ENCODE results near the gene TDRD3.
A peak's percentile ranks its signal among the peaks of the same experiment; 100 is the strongest.
"Not testable (repeated sequence)": the region's sequence is repeated elsewhere in the genome, so short reads cannot be mapped to it uniquely, and the experiment has no call there.

The TDRD3 gene

GRCh38 chr13:60398907-60399589, 2.0 kb downstream of the TDRD3 start:
- no peak for DNase-seq (ENCODE audit: low spot score)

DNA sequence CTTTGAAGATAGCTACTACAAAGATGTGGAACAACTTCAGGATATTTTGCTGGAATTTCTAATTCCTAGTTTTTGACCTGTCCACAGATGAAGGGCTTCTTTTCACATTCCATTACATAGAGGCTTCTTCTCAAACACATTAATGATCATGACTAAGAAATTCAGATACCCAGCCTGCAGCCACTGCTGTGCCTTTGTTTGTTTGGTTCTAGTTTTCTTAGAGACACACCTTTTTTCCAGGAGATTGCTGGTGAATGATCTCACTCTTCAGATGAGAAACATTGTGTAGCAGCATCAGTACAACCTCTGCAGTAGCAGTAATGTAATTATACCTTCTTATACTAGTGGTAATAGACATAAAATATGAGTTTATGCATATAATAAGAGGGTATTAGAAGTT, 5.0 kb downstream of the TDRD3 start:
- no peak for DNase-seq (ENCODE audit: low spot score)

DNA sequence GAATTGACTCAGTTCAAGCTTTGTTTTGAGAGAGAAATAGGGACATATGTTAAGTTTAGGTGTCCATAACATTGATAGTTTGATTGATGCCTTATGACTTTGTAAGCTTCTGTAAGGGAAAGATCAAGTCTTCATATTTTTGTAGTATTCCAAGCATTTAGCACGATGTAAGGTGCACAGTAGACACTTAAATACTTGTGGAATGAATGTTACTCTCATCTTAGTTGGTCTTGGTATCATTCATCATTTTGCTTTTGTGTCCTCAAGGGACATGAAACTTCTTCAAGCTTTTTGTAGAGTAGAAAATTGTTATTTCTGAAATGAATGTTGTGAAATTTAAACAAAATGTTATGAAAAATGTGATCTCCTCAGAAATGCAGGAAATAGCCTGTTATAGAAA, 10.1 kb downstream of the TDRD3 start:
- DNase-seq (ENCODE audit: low spot score): no peak

DNA sequence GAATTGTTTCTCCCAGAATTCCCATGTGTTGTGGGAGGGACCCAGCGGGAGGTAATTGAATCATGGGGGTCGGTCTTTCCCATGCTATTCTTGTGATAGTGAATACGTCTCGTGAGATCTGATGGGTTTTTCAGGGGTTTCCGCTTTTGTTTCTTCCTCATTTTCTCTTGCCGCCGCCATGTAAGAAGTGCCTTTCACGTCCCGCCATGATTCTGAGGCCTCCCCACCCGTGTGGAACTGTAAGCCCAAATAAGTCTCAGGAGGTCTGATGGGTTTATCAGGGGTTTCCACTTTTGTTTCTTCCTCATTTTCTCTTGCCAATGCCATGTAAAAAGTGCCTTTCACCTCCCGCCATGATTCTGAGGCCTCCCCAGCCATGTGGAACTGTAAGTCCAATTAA, 10.8 kb downstream of the TDRD3 start:
- DNase-seq (ENCODE audit: low spot score): not testable (repeated sequence)

- DNase-seq (ENCODE audit: low spot score): not testable (repeated sequence)
These were observed 12.7 kb downstream of the TDRD3 start for GRCh38 chr13:60409574-60410292.

DNA sequence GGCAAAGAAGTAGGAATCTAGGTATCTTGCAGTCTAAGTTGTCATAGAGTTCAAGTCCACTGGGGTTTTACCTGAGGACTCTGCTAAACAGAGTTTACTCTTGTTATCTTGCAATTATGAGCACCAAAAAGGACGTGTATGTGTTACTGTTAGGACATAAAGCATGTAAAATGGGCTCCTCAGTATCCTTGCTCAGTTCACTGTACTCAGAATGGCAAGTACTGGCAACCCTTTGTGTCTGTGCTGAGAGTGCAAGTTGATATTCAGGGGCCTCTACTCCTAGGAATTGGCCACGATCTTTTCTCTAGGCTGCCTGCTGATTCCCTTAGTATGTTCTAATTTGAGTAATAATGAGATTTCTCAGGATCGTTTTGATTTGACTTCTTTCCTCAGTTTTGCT, 13.3 kb downstream of the TDRD3 start:
- DNase-seq (ENCODE audit: low spot score): no peak

DNA sequence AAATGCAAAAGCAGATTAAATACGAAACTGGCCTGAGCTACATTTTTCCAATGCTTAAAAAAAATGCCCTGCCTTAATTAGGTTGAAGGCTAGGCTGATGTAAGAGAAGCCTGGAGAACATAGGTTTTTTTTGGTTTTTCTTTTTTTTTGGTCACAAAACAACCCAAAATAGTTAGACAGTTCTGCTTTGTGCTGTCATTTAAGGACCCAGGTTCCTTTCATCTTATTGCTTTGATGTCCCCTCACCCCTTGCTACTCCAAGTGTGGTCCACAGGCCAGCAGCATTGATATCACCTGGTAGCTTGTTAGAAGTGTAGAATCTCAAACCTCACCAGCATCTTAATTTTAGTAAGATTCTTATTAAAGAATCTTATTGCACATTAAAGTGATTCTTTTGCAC, 14.4 kb downstream of the TDRD3 start:
- no peak for DNase-seq (ENCODE audit: low spot score)

- DNase-seq (ENCODE audit: low spot score): no peak
These were observed 15.0 kb downstream of the TDRD3 start for GRCh38 chr13:60411983-60412382.

DNA sequence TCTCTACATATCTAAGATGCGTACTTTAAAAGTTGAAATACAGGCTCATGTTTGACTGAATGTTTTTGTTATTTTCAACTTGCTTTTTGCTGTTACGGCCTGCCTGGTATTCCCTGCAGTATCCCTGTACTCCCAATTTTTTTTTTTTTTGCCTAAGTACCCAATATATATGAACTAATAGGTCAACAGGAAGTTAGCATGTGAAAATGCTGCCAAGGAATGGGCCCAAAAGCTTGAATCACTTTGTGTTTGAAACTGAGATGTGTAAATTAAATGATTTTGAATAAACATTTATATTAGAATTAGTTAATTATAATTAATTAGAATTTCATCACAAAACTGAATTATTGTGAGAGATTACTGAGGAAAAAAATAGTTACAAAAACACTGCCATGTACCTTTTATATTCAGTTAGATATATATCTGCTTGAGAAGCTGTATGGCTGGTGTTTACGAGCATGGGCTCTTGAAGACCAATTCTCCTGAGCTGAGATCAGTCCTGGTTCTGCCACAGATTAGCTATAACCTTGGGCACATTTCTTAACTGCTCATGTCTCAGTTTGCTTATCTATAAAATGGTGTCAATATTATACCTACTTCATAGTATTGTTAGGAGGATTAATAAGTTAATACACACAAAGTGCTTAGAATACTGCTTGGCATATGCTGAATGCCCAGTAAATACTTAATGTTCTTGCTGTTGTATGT, 16.0 kb downstream of the TDRD3 start:
- DNase-seq (ENCODE audit: low spot score): no peak

- no peak for DNase-seq (ENCODE audit: low spot score)
These were observed 17.2 kb downstream of the TDRD3 start for GRCh38 chr13:60414177-60414576.

DNA sequence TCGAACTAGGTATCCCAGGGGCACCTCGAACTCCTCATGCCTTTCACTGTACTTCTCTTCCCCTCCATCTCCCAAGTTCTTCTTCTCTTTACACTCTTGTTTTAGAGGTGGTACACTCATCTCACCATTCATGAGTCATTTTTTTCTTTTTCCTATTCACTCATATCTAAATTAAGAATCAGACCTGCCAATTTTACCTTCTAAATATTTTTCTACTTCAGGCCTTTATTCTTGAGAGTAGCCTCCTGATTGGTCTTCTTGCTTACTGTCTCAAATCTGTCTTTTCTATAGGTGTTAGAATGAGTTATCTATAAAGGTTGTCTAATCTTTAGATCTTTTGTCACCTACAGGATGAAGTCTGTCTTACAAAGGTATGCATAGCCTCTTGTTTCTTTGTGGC, 20.7 kb downstream of the TDRD3 start:
- peak; percentile 38 for DNase-seq (ENCODE audit: low spot score)

GRCh38 chr13:60418954-60419353, 21.9 kb downstream of the TDRD3 start:
- no peak for DNase-seq (ENCODE audit: low spot score)

- no peak for DNase-seq (ENCODE audit: low spot score)
These were observed 28.3 kb downstream of the TDRD3 start for GRCh38 chr13:60425332-60425731.

DNA sequence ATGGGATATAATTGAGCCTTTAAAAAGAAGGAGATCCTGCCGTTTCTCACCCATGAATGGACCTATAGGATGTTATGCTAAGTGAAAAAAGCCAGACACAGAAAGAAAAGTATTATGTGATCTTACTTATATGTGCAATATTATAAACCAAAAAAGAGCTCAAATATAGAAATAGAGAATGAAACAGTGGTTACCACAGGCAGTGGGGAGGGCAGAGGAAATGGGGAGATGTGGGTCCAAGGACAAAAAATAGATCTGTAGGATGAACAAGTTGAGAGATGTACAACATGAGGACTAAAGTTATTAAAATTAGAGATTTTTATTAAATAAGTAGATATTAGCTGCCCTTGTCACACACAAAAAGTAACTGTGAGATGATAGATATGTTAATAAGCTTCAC, 29.1 kb downstream of the TDRD3 start:
- DNase-seq (ENCODE audit: low spot score): no peak

- peak; percentile 5 for DNase-seq (ENCODE audit: low spot score)
These were observed 30.3 kb downstream of the TDRD3 start for GRCh38 chr13:60427285-60427684.

- DNase-seq (ENCODE audit: low spot score): peak; percentile 58
These were observed 34.2 kb downstream of the TDRD3 start for GRCh38 chr13:60431108-60431700.

GRCh38 chr13:60433505-60433904, 36.5 kb downstream of the TDRD3 start:
- DNase-seq (ENCODE audit: low spot score): no peak

DNA sequence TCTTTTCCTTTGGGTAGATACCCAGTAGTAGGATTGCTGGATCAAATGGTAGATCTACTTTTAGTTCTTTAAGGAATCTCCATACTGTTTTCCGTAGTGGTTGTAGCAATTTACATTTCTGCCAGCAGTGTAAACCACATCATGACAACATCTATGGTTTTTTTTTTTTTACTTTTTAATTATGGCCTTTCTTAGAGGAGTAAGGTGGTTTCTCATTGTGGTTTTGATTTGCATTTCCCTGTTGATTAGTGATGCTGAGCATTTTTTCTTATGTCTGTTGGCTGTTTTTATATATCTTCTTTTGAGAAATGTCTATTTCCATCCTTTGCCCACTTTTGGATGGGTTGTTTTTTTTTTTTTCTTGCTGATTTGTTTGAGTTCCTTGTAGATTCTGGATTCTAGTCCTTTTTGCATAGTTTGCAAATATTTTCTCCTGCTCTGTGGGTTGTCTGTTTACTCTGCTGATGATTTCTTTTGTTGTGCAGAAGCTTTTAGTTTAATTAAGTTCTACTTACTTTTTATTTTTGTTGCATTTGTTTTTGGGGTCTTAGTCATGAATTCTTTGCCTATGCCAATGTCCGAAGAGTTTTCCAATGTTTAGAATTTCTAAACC, 38.8 kb downstream of the TDRD3 start:
- DNase-seq (ENCODE audit: low spot score): no peak

DNA sequence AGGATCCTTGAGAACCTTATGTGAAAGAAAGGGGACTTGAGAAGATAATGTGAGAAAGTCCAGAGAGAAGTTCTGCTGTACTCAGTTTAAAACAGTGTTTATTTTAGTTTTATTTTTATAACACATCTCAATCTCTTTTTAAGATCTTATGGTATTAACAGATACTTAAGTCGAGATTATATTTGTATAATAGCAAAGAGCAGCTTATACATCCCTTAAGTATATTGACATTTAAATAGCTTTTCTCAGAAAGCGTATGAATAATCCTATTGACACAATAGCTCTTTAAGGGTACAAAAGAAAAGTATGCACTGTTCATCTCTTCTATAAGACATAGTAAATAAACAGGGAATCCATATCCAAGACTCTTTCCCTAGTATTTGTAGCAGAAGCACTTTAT, 42.2 kb downstream of the TDRD3 start:
- no peak for DNase-seq (ENCODE audit: low spot score)

GRCh38 chr13:60441761-60442160, 44.7 kb downstream of the TDRD3 start:
- no peak for DNase-seq (ENCODE audit: low spot score)

DNA sequence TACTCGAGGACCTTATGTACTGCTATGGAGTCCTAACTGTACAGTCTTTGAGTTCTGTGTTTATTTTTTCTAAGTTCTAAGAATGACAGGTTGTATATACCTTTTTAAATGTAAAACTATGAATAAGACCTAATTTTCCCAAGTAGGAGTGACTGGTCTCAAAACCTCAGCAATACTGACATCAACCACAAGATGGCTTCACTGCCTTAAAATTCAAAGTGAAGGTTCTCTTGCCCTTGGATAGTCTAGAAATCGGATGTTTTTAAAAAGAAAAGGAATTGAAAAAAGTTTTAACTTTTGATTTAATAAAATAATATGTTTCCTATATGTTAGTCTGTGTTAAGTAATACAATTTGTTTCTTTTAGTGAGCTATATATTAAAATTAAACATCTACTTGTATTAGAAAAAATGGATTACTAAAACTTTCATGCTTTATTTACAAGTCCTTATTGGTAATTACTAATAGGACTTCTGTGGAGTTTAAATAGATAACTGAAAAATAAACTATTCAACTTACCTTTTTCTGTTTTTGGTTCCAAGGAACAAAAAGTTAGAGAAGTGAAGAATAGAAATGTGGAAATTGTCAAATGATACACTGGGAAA, 52.0 kb downstream of the TDRD3 start:
- DNase-seq (ENCODE audit: low spot score): peak; percentile 41

DNA sequence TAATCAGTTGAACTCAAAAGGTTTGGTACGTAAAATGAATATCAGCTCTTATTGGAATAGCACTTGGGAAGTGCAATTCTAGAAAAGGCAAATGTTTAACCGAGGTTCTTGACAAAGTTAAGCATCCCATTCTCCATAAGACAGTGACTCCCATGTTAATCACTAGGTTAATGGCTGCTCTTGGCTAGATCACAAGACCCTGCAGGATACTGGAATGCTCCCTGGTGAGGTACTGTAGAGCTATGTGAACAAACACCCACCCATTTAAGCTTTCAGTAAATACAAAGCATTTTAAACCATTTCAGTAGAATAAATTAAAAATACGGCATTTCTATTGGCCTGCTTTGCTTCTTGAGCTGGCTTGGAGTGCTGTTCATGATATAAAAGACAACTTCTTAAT, 56.5 kb downstream of the TDRD3 start:
- no peak for DNase-seq (ENCODE audit: low spot score)
